GM21447 (cell line): ENCODE measurements around the gene GSC2.
"Not testable (repeated sequence)": the region's sequence is repeated elsewhere in the genome, so short reads cannot be mapped to it uniquely, and the experiment has no call there.

Source experiments
- ATAC-seq: cut with Tn5 transposase; IDR thresholded peaks from one replicate; pipeline ENCODE4 v1.9.1; 2021; ENCODE audit not compliant: unreplicated experiment

The GSC2 gene

GRCh38 chr22:19178065-19178656 is 28.1 kb upstream of the GSC2 start:
- peak; percentile 21 for ATAC-seq

GRCh38 chr22:19177164-19178064 is 27.3 kb upstream of the GSC2 start:
- ATAC-seq = no peak

GRCh38 chr22:19176732-19177131 is 26.6 kb upstream of the GSC2 start:
- ATAC-seq = no peak

GRCh38 chr22:19176175-19176643 is 26.1 kb upstream of the GSC2 start:
- no peak for ATAC-seq

- no peak for ATAC-seq
Observed at GRCh38 chr22:19175602-19176174, 25.6 kb upstream of the GSC2 start.

GRCh38 chr22:19175026-19175601 is 25.0 kb upstream of the GSC2 start:
- ATAC-seq = no peak

GRCh38 chr22:19174106-19175025 is 24.3 kb upstream of the GSC2 start:
- ATAC-seq = no peak

- ATAC-seq = no peak
Observed at GRCh38 chr22:19173047-19174035, 23.2 kb upstream of the GSC2 start.

- no peak for ATAC-seq
Observed at GRCh38 chr22:19172213-19173046, 22.3 kb upstream of the GSC2 start.

GRCh38 chr22:19169947-19170318 is 19.8 kb upstream of the GSC2 start:
- no peak for ATAC-seq

GRCh38 chr22:19169002-19169946 is 19.2 kb upstream of the GSC2 start:
- ATAC-seq = no peak

GRCh38 chr22:19168088-19168890 is 18.2 kb upstream of the GSC2 start:
- ATAC-seq = no peak

GRCh38 chr22:19167106-19167869 is 17.2 kb upstream of the GSC2 start:
- ATAC-seq = no peak

GRCh38 chr22:19166421-19166820 is 16.3 kb upstream of the GSC2 start:
- no peak for ATAC-seq

GRCh38 chr22:19164425-19164824 is 14.3 kb upstream of the GSC2 start:
- ATAC-seq = no peak

- not testable (repeated sequence) for ATAC-seq
Observed at GRCh38 chr22:19158649-19159048, 8.6 kb upstream of the GSC2 start.
